Thyroid gland (tissue), 4 donors: ENCODE measurements around the gene ZNF385B.

Source experiments
- POLR2A ChIP-seq, 2 donors: fragments of 450-650 bp; IDR thresholded peaks; one replicate each; pipeline ENCODE4 v1.6.1; 2017; ENCODE audit warnings: antibody characterized with exemption in 2 of 2, mild to moderate bottlenecking in 2 of 2, moderate library complexity in 1 of 2
- TF ChIP-seq, protein P1 (sequence below), 6 experiments: fragments of 200-600 bp in 3 of 6; fragments of 450-650 bp in 3 of 6; sonication (generic) in 3 of 6; IDR thresholded peaks; one replicate each; pipeline ENCODE4 v1.5.1; 2016 to 2019; ENCODE audit warnings: antibody characterized with exemption in 6 of 6, mild to moderate bottlenecking in 2 of 6, inconsistent platforms in 1 of 6, moderate library complexity in 1 of 6

- TF ChIP-seq, protein P1, sequence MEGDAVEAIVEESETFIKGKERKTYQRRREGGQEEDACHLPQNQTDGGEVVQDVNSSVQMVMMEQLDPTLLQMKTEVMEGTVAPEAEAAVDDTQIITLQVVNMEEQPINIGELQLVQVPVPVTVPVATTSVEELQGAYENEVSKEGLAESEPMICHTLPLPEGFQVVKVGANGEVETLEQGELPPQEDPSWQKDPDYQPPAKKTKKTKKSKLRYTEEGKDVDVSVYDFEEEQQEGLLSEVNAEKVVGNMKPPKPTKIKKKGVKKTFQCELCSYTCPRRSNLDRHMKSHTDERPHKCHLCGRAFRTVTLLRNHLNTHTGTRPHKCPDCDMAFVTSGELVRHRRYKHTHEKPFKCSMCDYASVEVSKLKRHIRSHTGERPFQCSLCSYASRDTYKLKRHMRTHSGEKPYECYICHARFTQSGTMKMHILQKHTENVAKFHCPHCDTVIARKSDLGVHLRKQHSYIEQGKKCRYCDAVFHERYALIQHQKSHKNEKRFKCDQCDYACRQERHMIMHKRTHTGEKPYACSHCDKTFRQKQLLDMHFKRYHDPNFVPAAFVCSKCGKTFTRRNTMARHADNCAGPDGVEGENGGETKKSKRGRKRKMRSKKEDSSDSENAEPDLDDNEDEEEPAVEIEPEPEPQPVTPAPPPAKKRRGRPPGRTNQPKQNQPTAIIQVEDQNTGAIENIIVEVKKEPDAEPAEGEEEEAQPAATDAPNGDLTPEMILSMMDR (IDR thresholded peaks at IDR 0.05): no peak
- TF ChIP-seq POLR2A (IDR thresholded peaks at IDR 0.05): no peak
Measured at GRCh38 chr2:179443180-179443579, 418.2 kb downstream of the ZNF385B start.
